Heart left ventricle (tissue), 16 donors: ENCODE data around the gene ANKRD11. TPM values are rescaled to one million over a fixed set of nuclear protein-coding genes. Genes with fewer than 3 reads are reported as not detected.

ENCODE experiments used
- ATAC-seq, 4 donors: fragments of 200-7000 bp; cut with Tn5 transposase; one replicate each; pipeline ENCODE4 v1.9.1; 2020 to 2022; ENCODE audit warnings: moderate library complexity in 4 of 4, mild to moderate bottlenecking in 3 of 4, moderate number of reproducible peaks in 1 of 4
- DNase-seq, 5 donors: peaks; one replicate each; pipeline ENCODE4 v3.0.0-alpha.2; 2020
- H3K27ac ChIP-seq, 12 donors: fragments of 200-600 bp; sonication (generic) in 4 of 12; one replicate each; pipeline versions ENCODE4 v1.5.0 to v1.8.0; 2016 to 2022; ENCODE audit warnings: mild to moderate bottlenecking in 2 of 12
- H3K27me3 ChIP-seq, 9 donors: fragments of 200-600 bp; sonication (generic) in 2 of 9; one replicate each; pipeline versions ENCODE4 v1.5.1 to v1.8.0; 2016 to 2022; ENCODE audit warnings: mild to moderate bottlenecking in 3 of 9
- H3K36me3 ChIP-seq, 9 donors: fragments of 200-600 bp; sonication (generic) in 2 of 9; one replicate each; pipeline versions ENCODE4 v1.5.0 to v1.8.0; 2018 to 2022; ENCODE audit warnings: mild to moderate bottlenecking in 2 of 9
- H3K4me1 ChIP-seq, 12 donors: fragments of 200-600 bp; sonication (generic) in 4 of 12; one replicate each; pipeline versions ENCODE4 v1.5.0 to v1.8.0; 2016 to 2022; ENCODE audit warnings: mild to moderate bottlenecking in 3 of 12
- H3K4me3 ChIP-seq, 12 donors: fragments of 200-600 bp; sonication (generic) in 4 of 12; one replicate each; pipeline versions ENCODE4 v1.5.0 to v1.8.0; 2017 to 2022; ENCODE audit warnings: mild to moderate bottlenecking in 9 of 12, moderate library complexity in 4 of 12
- H3K9me3 ChIP-seq, 12 donors: fragments of 200-600 bp; sonication (generic) in 4 of 12; one replicate each; pipeline versions ENCODE4 v1.5.0 to v1.8.0; 2016 to 2022; ENCODE audit warnings: mild to moderate bottlenecking in 1 of 12
- CTCF ChIP-seq, 12 donors: fragments of 200-600 bp; sonication (generic) in 4 of 12; IDR thresholded peaks; one replicate each; pipeline versions ENCODE4 v1.5.0 to v1.8.0; 2018 to 2022; ENCODE audit warnings: antibody characterized with exemption in 12 of 12, mild to moderate bottlenecking in 5 of 12
- POLR2A ChIP-seq, 2 donors: fragments of 450-650 bp; IDR thresholded peaks; one replicate each; pipeline ENCODE4 v1.6.1; 2017; ENCODE audit warnings: antibody characterized with exemption in 2 of 2, mild to moderate bottlenecking in 2 of 2, moderate library complexity in 2 of 2
- WGBS, 4 donors: extraction: QIAGEN DNeasy Blood & Tissue Kit in 2 of 4; methylation state at CpG; one replicate each; pipeline versions ENCODE4 v1.1.5 to v1.1.7; 2013 to 2018; 5-methylcytosine and 5-hydroxymethylcytosine counted together
- intact Hi-C, 10 donors: fragments of 100-400 bp; cut with DNase I; formaldehyde crosslinking; loops; one replicate each; pipeline versions ENCODE4 v1.11.1 to v1.14.2; 2022
- polyA plus RNA-seq, 2 donors: library from polyadenylated mRNA; stranded (reverse); fragments of 200-250 nt; gene quantifications; one replicate each; pipeline ENCODE4 v1.2.3, GENCODE V29; 2013
- total RNA-seq, 9 donors: library from RNA; depleted of rRNA in 2 of 9; stranded (reverse); fragments of >200 nt in 2 of 9; fragmentation: NEBNext Ultra II Directional in 3 of 9; extraction: Animal tissue kit (Norgen Biotek cat#: 25700) in 3 of 9; gene quantifications; one replicate each; pipeline versions ENCODE4 v1.1.0 to v1.2.4, GENCODE V29; 2016 to 2023
- donor health status: ischemic (EF 13 %, LVEDD 7.1; RV severe dilation, severe dysfunction).
- donor health status: healthy with polysubstance abuse.
- donor health status: DM: no; HTN: yes; CAD: no.
- donor health status: DM: no; HTN: no; CAD: no.
- donor health status: ischemic (EF 25% LVEDD 6.9; RV normal size, moderate dysfunction).
- donor health status: ischemic (EF 25% LVEDD 5.7; RV mildly dilated, moderate dysfunction).
- donor health status: healthy.
- donor health status: DM: yes; HTN: yes; CAD: no.
- donor health status: ischemic (EF 35%, LVEDD 5.7; RV mildly dilated, moderate dysfunction).
- donor health status: nonischemic (EF 11% LVEDD 7.7; RV severe dilation, severe dysfunction).
- donor health status: DM: yes; HTN: yes; CAD: no.
- donor health status: PGD.
- donor health status: ischemic (EF 29% LVEDD 5.4; RV normal size, mild dysfunction).
- donor health status: nonischemic (EF 23%, LVEDD 6.1; RV moderate dilation, normal function).

ANKRD11 gene
- total and polyA plus RNA-seq, 11 donors = 53.6 to 123 (median 67.7) TPM

DNA sequence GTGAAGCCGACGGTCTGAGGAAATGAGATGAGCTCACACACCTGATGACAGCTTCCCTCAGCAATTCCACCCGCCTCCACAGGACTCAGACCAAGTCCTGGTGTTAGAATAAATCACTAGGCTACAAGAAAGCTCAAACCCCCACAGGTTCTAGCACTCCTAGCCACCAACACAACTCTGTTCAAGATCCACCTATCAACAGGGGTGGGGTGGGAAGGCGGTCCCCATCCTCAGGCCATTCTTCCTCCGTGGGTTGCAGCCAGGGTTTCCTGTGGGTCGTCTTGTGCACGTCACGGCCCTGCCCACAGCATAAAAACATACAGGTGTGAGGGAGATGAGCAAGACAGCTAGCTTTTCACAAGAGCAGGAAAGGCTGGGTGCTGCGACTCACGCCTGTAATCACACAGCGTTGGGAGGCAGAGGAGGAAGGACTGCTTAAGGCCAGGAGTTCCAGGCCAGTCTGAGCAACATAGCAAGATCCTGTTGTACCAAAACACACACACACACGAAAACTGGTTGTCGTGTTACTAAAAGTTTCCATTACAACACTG, 81.1 kb downstream of the ANKRD11 start:
- Histone ChIP-seq H3K4me1 (peaks cover 20 to 97% (median 87%) of the 10 kb centered on the region in 12 donors), H3K36me3 (no peaks in the 10 kb centered on the region), H3K4me3 (no peak overlapping the region), H3K27ac (peak overlapping the region in 3 of 12 donors; percentile 33 to 66 (median 57)), H3K9me3 (no peaks in the 10 kb centered on the region), H3K27me3 (no peaks in the 10 kb centered on the region)
- ATAC-seq (peak in 1 of 4 donors; percentile 8), DNase-seq (peak in 1 of 5 donors; percentile 57)
- TF ChIP-seq POLR2A (IDR thresholded peaks at IDR 0.05) (no peak), CTCF (IDR thresholded peaks at IDR 0.05) (no peak)
- intact Hi-C loops = loop anchor here in 2 of 10 donors (5.0 to 10.0 kb wide), 2 partner anchors 76 to 78 kb away; no protein-coding TSS in a partner anchor
- 50 to 61% (median 59%) methylated on average over 13 of the region's 13 CpGs for WGBS, 4 donors

DNA sequence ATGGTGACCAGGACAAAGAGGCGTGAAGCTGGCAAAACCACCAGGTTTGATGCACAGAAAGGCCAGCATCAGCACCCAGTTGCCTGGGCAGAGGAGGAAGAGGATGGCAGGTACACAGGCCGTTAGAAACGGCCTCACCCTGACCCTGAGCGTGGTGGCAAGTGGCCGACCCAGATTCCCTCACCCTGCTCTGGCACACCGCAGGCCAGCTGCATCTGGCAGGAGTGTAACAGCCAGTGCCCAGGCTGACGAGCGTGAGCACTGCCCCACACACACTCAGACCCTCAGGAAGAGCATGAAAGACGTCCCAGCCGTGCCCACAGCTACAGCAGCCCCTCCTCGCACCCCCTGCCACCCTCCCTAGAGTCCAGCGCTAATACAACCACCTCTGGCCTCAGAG, 82.0 kb downstream of the ANKRD11 start:
- DNase-seq = peak in 4 of 5 donors; percentile 40 to 74 (median 59)
- no peak overlapping the region for H3K4me3 ChIP-seq
- WGBS, 4 donors = 52 to 83% (median 59%) methylated on average over 2 to 12 of the region's 12 CpGs
- H3K9me3 ChIP-seq = no peaks in the 10 kb centered on the region
- peak; percentile 56 to 76 (median 62) for ATAC-seq
- peak overlapping the region in 4 of 12 donors; percentile 16 to 66 (median 52) for H3K27ac ChIP-seq
- TF ChIP-seq POLR2A (IDR thresholded peaks at IDR 0.05) (no peak), CTCF (IDR thresholded peaks at IDR 0.05) (no peak)
- no peaks in the 10 kb centered on the region for H3K36me3 ChIP-seq
- H3K27me3 ChIP-seq = no peaks in the 10 kb centered on the region
- intact Hi-C loops = loop anchor here in 2 of 10 donors (5.0 to 10.0 kb wide), 2 partner anchors 76 to 79 kb away; no protein-coding TSS in a partner anchor
- peaks cover 20 to 97% (median 87%) of the 10 kb centered on the region in 12 donors for H3K4me1 ChIP-seq

DNA sequence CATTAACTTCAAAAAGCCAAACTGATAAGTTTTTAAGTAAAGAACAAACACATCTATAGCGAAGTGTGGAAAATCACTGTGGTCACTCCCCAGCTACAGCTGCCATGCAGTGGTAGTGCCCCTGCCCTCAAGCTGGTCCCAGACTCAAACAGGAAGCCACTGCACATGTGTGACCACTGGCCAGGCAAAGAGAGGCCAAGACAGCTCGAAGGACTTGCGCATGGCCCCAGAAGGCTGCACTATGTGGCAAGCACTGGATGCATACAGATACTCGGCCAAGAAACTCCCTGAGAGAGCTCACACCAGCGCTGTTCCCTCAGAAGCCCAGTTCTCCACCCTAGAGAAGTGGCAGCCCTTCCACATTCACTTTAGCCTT, 82.4 kb downstream of the ANKRD11 start:
- no peak overlapping the region for H3K4me3 ChIP-seq
- WGBS, 4 donors = 60 to 75% (median 70%) methylated on average over 5 of the region's 5 CpGs
- H3K27me3 ChIP-seq = no peaks in the 10 kb centered on the region
- TF ChIP-seq CTCF (IDR thresholded peaks at IDR 0.05) (no peak), POLR2A (IDR thresholded peaks at IDR 0.05) (no peak)
- peak overlapping the region in 4 of 12 donors; percentile 16 to 66 (median 52) for H3K27ac ChIP-seq
- peaks cover 20 to 95% (median 86%) of the 10 kb centered on the region in 12 donors for H3K4me1 ChIP-seq
- intact Hi-C loops = loop anchor here in 2 of 10 donors (5.0 to 10.0 kb wide), 2 partner anchors 77 to 79 kb away; no protein-coding TSS in a partner anchor
- no peaks in the 10 kb centered on the region for H3K36me3 ChIP-seq
- DNase-seq (peak in 2 of 5 donors; percentile 45 to 56), ATAC-seq (peak in 2 of 4 donors; percentile 19 to 41)
- H3K9me3 ChIP-seq = no peaks in the 10 kb centered on the region

DNA sequence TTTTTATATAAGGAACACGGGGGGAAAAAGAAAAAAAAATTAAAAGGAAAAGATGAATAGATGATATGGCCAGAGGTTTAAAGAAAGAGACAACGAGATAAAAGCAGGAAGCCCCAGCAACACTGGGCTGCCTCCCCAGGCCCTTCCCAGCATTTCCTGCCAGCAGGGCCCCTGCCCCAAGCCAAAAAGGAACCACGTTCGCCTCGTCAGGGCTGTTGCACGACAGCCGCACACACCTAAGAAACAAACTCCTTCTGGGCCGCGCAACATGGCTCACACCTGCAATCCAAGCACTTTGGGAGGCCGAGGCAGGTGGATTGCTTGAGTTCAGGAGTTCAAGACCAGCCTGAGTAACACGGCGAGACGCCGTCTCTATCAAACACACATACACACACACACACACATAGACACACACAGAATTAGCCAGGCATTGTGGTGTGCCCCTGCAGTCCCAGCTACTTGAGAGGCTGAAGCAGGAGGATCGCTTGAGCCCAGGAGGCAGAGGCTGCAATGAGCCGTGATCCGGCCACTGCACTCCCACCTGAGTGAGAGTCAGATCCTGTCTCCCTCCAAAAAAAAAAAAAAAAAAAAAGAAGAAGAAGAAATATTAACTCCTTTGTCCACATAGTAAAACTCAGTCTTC, 83.0 kb downstream of the ANKRD11 start:
- peak in 1 of 5 donors; percentile 66 for DNase-seq
- WGBS, 4 donors = 52 to 55% (median 54%) methylated on average over 17 of the region's 17 CpGs
- Histone ChIP-seq H3K4me1 (peaks cover 20 to 93% (median 81%) of the 10 kb centered on the region in 12 donors), H3K4me3 (peak overlapping the region in 1 of 12 donors; percentile 12), H3K36me3 (no peaks in the 10 kb centered on the region), H3K27ac (peak overlapping the region in 2 of 12 donors; percentile 15 to 48), H3K27me3 (no peaks in the 10 kb centered on the region), H3K9me3 (no peaks in the 10 kb centered on the region)
- intact Hi-C loops = loop anchor here in 2 of 10 donors (5.0 to 10.0 kb wide), 2 partner anchors 77 to 80 kb away; no protein-coding TSS in a partner anchor
- TF ChIP-seq POLR2A (IDR thresholded peaks at IDR 0.05) (no peak), CTCF (IDR thresholded peaks at IDR 0.05) (no peak)
- ATAC-seq = no peak
